Activated T-cell treated with anti-CD3 and anti-CD28 coated beads, Interleukin-2, amount 50 U/mL, for 1 hour (primary cell): ENCODE measurements around the gene DUSP15.
"Not testable (repeated sequence)": the region's sequence is repeated elsewhere in the genome, so short reads cannot be mapped to it uniquely, and the experiment has no call there.

Source experiments
- DNase-seq: peaks from one replicate; pipeline ENCODE4 v3.0.0-alpha.2; 2020

Gene DUSP15

GRCh38 chr20:31819083-31819784 is 51.1 kb downstream of the DUSP15 start, which contains the start of gene MYLK2:
Gene MYLK2, plus strand, starts transcription at chr20:31819356. Its CDS starts 225 bp downstream, at chr20:31819581.
- DNase-seq, result no peak

DNA sequence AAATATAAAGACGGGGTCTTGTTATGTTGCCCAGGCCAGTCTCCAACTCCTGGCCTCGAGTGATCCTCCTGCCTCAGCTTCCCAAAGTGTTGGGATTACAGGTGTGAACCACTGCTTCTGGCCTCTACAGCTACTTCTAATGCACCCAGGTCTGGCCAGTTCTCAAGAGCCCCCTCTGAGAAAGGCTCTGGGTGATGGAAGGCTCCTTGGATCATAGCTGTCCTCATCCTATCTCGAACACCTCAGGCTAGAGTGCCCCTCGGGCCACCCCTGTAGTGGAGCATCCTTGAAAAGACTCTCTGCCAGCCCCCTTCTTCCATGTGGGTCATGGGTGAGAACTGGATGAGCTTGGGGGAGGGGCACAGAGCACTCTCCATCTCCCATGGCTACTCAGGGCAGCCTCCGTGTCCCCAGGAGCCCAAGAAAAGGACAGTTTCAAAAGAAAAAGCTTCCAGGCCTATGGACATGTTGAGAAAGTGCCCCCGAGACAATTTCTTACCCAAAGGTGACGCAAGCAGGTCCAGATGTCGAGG is 51.9 kb downstream of the DUSP15 start:
- DNase-seq, result no peak

GRCh38 chr20:31817461-31817860 is 52.9 kb downstream of the DUSP15 start:
- no peak for DNase-seq

- no peak for DNase-seq
Measured at GRCh38 chr20:31816221-31816620, 54.1 kb downstream of the DUSP15 start.

DNA sequence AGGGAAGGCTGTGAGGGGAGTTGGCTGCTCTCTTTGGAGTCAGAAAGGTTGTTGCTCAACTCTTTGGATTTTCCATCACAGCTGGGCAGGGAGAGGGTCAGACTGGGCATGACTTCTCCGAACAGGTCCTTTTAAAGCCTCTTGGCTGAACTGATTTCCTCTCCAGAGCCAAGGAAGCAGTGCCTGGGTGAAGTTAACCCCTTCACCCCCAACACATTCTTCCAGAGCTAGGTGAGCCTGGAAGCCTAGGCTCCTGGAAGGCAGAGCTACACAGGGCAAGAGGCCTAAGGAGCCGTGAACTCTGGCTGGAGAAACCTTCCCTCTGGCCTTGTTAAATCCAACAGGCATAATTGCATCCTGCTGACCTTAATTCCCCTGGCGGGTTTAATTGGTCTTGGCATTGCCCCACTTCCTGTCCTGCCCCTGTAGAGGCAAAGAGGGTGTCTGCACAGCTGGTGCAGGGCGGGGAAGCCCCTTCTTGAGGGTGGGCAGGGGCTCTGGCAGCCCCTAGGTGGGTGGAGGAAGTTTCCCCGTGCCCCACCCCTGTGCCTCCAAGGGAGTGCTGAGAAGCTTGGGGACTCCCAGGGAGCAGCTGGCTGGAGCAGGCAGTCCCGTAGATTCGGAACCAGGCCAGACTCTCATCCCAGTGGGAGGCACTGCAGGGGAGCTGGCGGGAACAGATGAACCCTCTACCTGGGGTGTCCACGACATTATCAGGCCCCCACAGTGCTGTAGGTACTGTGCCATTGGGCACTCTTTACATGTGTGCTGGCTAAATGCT is 54.7 kb downstream of the DUSP15 start:
- no peak for DNase-seq

GRCh38 chr20:31814142-31814541 is 56.2 kb downstream of the DUSP15 start:
- not testable (repeated sequence) for DNase-seq

DNA sequence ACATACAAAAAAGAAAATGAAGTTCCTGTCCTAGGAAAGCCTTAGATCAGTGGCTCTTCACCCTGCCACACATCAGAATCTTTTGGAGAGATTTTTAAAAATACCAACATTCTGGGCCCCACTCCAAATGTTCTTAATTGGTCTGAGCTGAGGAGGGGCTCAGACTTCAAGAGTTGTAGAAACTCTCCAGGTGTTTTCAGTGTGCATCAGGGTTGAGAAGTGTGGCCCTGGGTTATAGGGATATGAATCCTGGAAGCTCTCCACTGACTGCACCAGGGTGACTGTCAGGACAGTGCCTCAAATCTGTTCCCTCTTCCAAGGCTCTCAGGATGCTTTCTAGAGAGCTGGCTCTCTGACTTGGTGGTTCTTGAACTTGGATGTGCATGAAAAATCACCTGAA is 56.7 kb downstream of the DUSP15 start:
- no peak for DNase-seq

GRCh38 chr20:31811796-31812728 is 58.3 kb downstream of the DUSP15 start:
- no peak for DNase-seq

- no peak for DNase-seq
Measured at GRCh38 chr20:31811198-31811597, 59.1 kb downstream of the DUSP15 start.
